Muscle of leg (tissue), 11 donors: ENCODE results near the gene A3GALT2. TPM values are rescaled to one million over a fixed set of nuclear protein-coding genes. Genes with fewer than 3 reads are reported as not detected.

Experiments
- DNase-seq: peaks from one replicate; pipeline ENCODE4 v3.0.0; 2013
- H3K27ac ChIP-seq: one replicate; pipeline ENCODE4 v1.5.1; 2013; ENCODE audit warnings: mild to moderate bottlenecking, low read length, control low read depth
- H3K27me3 ChIP-seq: one replicate; pipeline ENCODE4 v1.6.1; 2013; ENCODE audit warnings: low read length; ENCODE audit not compliant: control insufficient read depth, insufficient read depth
- H3K36me3 ChIP-seq: one replicate; pipeline ENCODE4 v1.6.1; 2013; ENCODE audit warnings: low read length; ENCODE audit not compliant: control insufficient read depth, insufficient read depth
- H3K4me1 ChIP-seq: one replicate; pipeline ENCODE4 v1.6.1; 2013; ENCODE audit warnings: low read length; ENCODE audit not compliant: control insufficient read depth, insufficient read depth
- H3K4me3 ChIP-seq: one replicate; pipeline ENCODE4 v1.5.1; 2013; ENCODE audit warnings: low read length, control low read depth
- H3K9me3 ChIP-seq: replicated peaks from 2 replicates; pipeline ENCODE4 v1.6.1; 2013; ENCODE audit warnings: low read depth, low read length; ENCODE audit not compliant: control insufficient read depth
- WGBS: methylation state at CpG from one replicate; pipeline ENCODE4 v1.1.5; 2013; ENCODE audit warnings: missing lambda C conversion rate; ENCODE audit not compliant: insufficient coverage; 5-methylcytosine and 5-hydroxymethylcytosine counted together
- polyA plus RNA-seq, 8 donors: library from polyadenylated mRNA; unstranded; fragments of 120-200 nt; gene quantifications; one replicate each; pipeline versions ENCODE4 v1.2.1 to v1.2.3, GENCODE V29; 2013; ENCODE audit warnings: inconsistent platforms in 1 of 8, low replicate concordance in 1 of 8; ENCODE audit not compliant: insufficient read length in 8 of 8, insufficient read depth in 1 of 8
- total RNA-seq: library from RNA; stranded (reverse); fragments of 120-200 nt; gene quantifications from one replicate; pipeline ENCODE4 v1.2.4, GENCODE V29; 2013

Gene A3GALT2
- total and polyA plus RNA-seq, 9 donors, result 0.13 to 0.21 TPM; not detected in 7

- Histone ChIP-seq H3K4me3 (no peak overlapping the region), H3K27ac (no peak overlapping the region), H3K36me3 (peaks cover 58% of the 10 kb centered on the region), H3K9me3 (no peaks in the 10 kb centered on the region), H3K4me1 (no peaks in the 10 kb centered on the region), H3K27me3 (no peaks in the 10 kb centered on the region)
- WGBS, result 33% methylated on average over 2 of the region's 6 CpGs
- DNase-seq, result no peak
These were observed 36.8 kb downstream of the A3GALT2 start for GRCh38 chr1:33284049-33284448.

- WGBS, result 75% methylated on average over 3 of the region's 3 CpGs
- no peaks in the 10 kb centered on the region for H3K27me3 ChIP-seq
- H3K4me3 ChIP-seq, result no peak overlapping the region
- H3K9me3 ChIP-seq, result no peaks in the 10 kb centered on the region
- DNase-seq, result no peak
- H3K4me1 ChIP-seq, result no peaks in the 10 kb centered on the region
- H3K36me3 ChIP-seq, result peaks cover 51% of the 10 kb centered on the region
- H3K27ac ChIP-seq, result no peak overlapping the region
These were observed 38.1 kb downstream of the A3GALT2 start for GRCh38 chr1:33282791-33283190.

GRCh38 chr1:33281554-33282303 is 39.2 kb downstream of the A3GALT2 start:
- Histone ChIP-seq H3K9me3 (no peaks in the 10 kb centered on the region), H3K36me3 (peaks cover 56% of the 10 kb centered on the region), H3K4me1 (no peaks in the 10 kb centered on the region), H3K27ac (no peak overlapping the region), H3K4me3 (no peak overlapping the region), H3K27me3 (no peaks in the 10 kb centered on the region)
- no peak for DNase-seq
- WGBS, result 91% methylated on average over 15 of the region's 17 CpGs

GRCh38 chr1:33280091-33280661 is 40.7 kb downstream of the A3GALT2 start:
- Histone ChIP-seq H3K4me1 (no peaks in the 10 kb centered on the region), H3K4me3 (no peak overlapping the region), H3K27ac (no peak overlapping the region), H3K27me3 (no peaks in the 10 kb centered on the region), H3K9me3 (no peaks in the 10 kb centered on the region), H3K36me3 (peaks cover 66% of the 10 kb centered on the region)
- DNase-seq, result no peak
- 96% methylated on average over 27 of the region's 29 CpGs for WGBS

GRCh38 chr1:33277488-33278084 is 43.3 kb downstream of the A3GALT2 start:
- Histone ChIP-seq H3K27ac (no peak overlapping the region), H3K4me3 (no peak overlapping the region), H3K27me3 (no peaks in the 10 kb centered on the region), H3K4me1 (no peaks in the 10 kb centered on the region), H3K9me3 (no peaks in the 10 kb centered on the region), H3K36me3 (peaks cover 63% of the 10 kb centered on the region)
- WGBS, result 81% methylated on average over 10 of the region's 11 CpGs
- DNase-seq, result no peak

GRCh38 chr1:33276573-33277298 is 44.2 kb downstream of the A3GALT2 start:
- peaks cover 56% of the 10 kb centered on the region for H3K36me3 ChIP-seq
- DNase-seq, result no peak
- no peaks in the 10 kb centered on the region for H3K27me3 ChIP-seq

GRCh38 chr1:33275706-33276572 is 45.0 kb downstream of the A3GALT2 start:
- Histone ChIP-seq H3K4me1 (peaks cover 3% of the 10 kb centered on the region), H3K4me3 (no peak overlapping the region), H3K36me3 (peaks cover 54% of the 10 kb centered on the region), H3K9me3 (no peaks in the 10 kb centered on the region), H3K27me3 (no peaks in the 10 kb centered on the region), H3K27ac (no peak overlapping the region)
- WGBS, result 87% methylated on average over 40 of the region's 45 CpGs
- DNase-seq, result no peak

More at GRCh38 chr1:33276573-33277298, 44.2 kb downstream of the A3GALT2 start:
- Histone ChIP-seq H3K4me1 (peaks cover 3% of the 10 kb centered on the region), H3K9me3 (no peaks in the 10 kb centered on the region), H3K27ac (no peak overlapping the region), H3K4me3 (no peak overlapping the region)
- WGBS, result 85% methylated on average over 24 of the region's 30 CpGs

- Histone ChIP-seq H3K9me3 (no peaks in the 10 kb centered on the region), H3K27me3 (no peaks in the 10 kb centered on the region), H3K36me3 (peaks cover 54% of the 10 kb centered on the region), H3K4me1 (peaks cover 8% of the 10 kb centered on the region), H3K4me3 (no peak overlapping the region), H3K27ac (no peak overlapping the region)
- 80% methylated on average over 5 of the region's 6 CpGs for WGBS
- DNase-seq, result no peak
These were observed 45.7 kb downstream of the A3GALT2 start for GRCh38 chr1:33275195-33275594.

GRCh38 chr1:33274446-33274845 is 46.5 kb downstream of the A3GALT2 start:
- Histone ChIP-seq H3K4me3 (no peak overlapping the region), H3K9me3 (no peaks in the 10 kb centered on the region), H3K27ac (no peak overlapping the region), H3K36me3 (peaks cover 57% of the 10 kb centered on the region), H3K4me1 (peaks cover 8% of the 10 kb centered on the region), H3K27me3 (no peaks in the 10 kb centered on the region)
- no peak for DNase-seq
- no CpG with 5 or more reads among the region's 1 CpG for WGBS
